NCI-H1105 treated with DMSO at 0.1 percent for 48 hours (cell line): ENCODE results near the gene IL20RB.
A peak's percentile ranks its signal among the peaks of the same experiment; 100 is the strongest.
"Not testable (repeated sequence)": the region's sequence is repeated elsewhere in the genome, so short reads cannot be mapped to it uniquely, and the experiment has no call there.

Source experiments
- DNase-seq: peaks from one replicate; lab custom pipeline; 2025; lab: John Stamatoyannopoulos, UW

The IL20RB gene

GRCh38 chr3:136987398-136987980, 29.7 kb downstream of the IL20RB start:
- DNase-seq, result not testable (repeated sequence)

- DNase-seq, result no peak
Observed at GRCh38 chr3:136988651-136989050, 30.9 kb downstream of the IL20RB start.

- no peak for DNase-seq
Observed at GRCh38 chr3:136989781-136990524, 32.2 kb downstream of the IL20RB start.

GRCh38 chr3:136990826-136991225, 33.0 kb downstream of the IL20RB start:
- no peak for DNase-seq

GRCh38 chr3:136992115-136992514, 34.3 kb downstream of the IL20RB start:
- DNase-seq, result no peak

GRCh38 chr3:136994772-136995516, 37.2 kb downstream of the IL20RB start:
- peak; percentile 89 for DNase-seq

- DNase-seq, result no peak
Observed at GRCh38 chr3:136995652-136996051, 37.9 kb downstream of the IL20RB start.

- no peak for DNase-seq
Observed at GRCh38 chr3:137000039-137000438, 42.3 kb downstream of the IL20RB start.

GRCh38 chr3:137007376-137007775, 49.6 kb downstream of the IL20RB start:
- DNase-seq, result not testable (repeated sequence)

- no peak for DNase-seq
Observed at GRCh38 chr3:137008131-137008530, 50.3 kb downstream of the IL20RB start.

GRCh38 chr3:137008976-137009375, 51.2 kb downstream of the IL20RB start:
- DNase-seq, result no peak

- no peak for DNase-seq
Observed at GRCh38 chr3:137010137-137010536, 52.4 kb downstream of the IL20RB start.

- DNase-seq, result no peak
Observed at GRCh38 chr3:137011153-137011552, 53.4 kb downstream of the IL20RB start.

GRCh38 chr3:137012097-137012501, 54.3 kb downstream of the IL20RB start:
- no peak for DNase-seq

- peak; percentile 84 for DNase-seq
Observed at GRCh38 chr3:137013951-137014688, 56.3 kb downstream of the IL20RB start.

- DNase-seq, result not testable (repeated sequence)
Observed at GRCh38 chr3:137017316-137017715, 59.5 kb downstream of the IL20RB start.

- DNase-seq, result no peak
Observed at GRCh38 chr3:137020315-137020714, 62.5 kb downstream of the IL20RB start.

- no peak for DNase-seq
Observed at GRCh38 chr3:137020888-137021287, 63.1 kb downstream of the IL20RB start.

GRCh38 chr3:137024348-137024747, 66.6 kb downstream of the IL20RB start:
- DNase-seq, result no peak

- DNase-seq, result no peak
Observed at GRCh38 chr3:137026701-137027100, 68.9 kb downstream of the IL20RB start.

GRCh38 chr3:137032465-137033120, 74.8 kb downstream of the IL20RB start:
- peak; percentile 88 for DNase-seq

- no peak for DNase-seq
Observed at GRCh38 chr3:137035631-137036030, 77.8 kb downstream of the IL20RB start.
